CD4-positive, CD25-positive, alpha-beta regulatory T cell (primary cell): ENCODE measurements around the gene MRPL14. TPM values are rescaled to one million over a fixed set of nuclear protein-coding genes. Genes with fewer than 3 reads are reported as not detected.

Source experiments
- ATAC-seq, 2 donors: fragments of 150-1000 bp; cut with Tn5 transposase; one replicate each; pipeline ENCODE4 v1.10.0; 2021; ENCODE audit warnings: low read depth in 2 of 2, moderate number of reproducible peaks in 2 of 2, moderate library complexity in 1 of 2
- DNase-seq, 3 donors: peaks; one replicate each; pipeline versions ENCODE4 v3.0.0 to v3.0.0-alpha.2; 2012 to 2022; ENCODE audit warnings: mixed read lengths in 1 of 3
- H3K27ac ChIP-seq: one replicate; pipeline ENCODE4 v1.7.0; 2013; ENCODE audit warnings: mild to moderate bottlenecking, low read length; ENCODE audit not compliant: insufficient read depth, poor library complexity, severe bottlenecking
- H3K27me3 ChIP-seq: one replicate; pipeline ENCODE4 v1.7.0; 2013; ENCODE audit warnings: low read length; ENCODE audit not compliant: control insufficient read depth, insufficient read depth
- H3K36me3 ChIP-seq: one replicate; pipeline ENCODE4 v1.7.0; 2013; ENCODE audit warnings: mild to moderate bottlenecking, low read length, moderate library complexity; ENCODE audit not compliant: control insufficient read depth, insufficient read depth
- H3K4me1 ChIP-seq: 2 replicates; pipeline ENCODE4 v1.7.0; 2013; ENCODE audit warnings: mild to moderate bottlenecking, low read length; ENCODE audit not compliant: insufficient read depth, control insufficient read depth, poor library complexity, severe bottlenecking
- H3K4me3 ChIP-seq: one replicate; pipeline ENCODE4 v1.7.0; 2013; ENCODE audit warnings: low read depth, mild to moderate bottlenecking, low read length, moderate library complexity
- H3K9me3 ChIP-seq, 2 experiments: 1 replicate in 1 of 2; 2 replicates in 1 of 2; pipeline ENCODE4 v1.7.0; 2013; ENCODE audit warnings: low read length in 2 of 2, mild to moderate bottlenecking in 1 of 2, moderate library complexity in 1 of 2; ENCODE audit not compliant: control insufficient read depth in 2 of 2
- H3K27ac Mint-ChIP-seq, 3 donors: one replicate each; pipeline ENCODE4 v1.8.0; 2020 to 2022; ENCODE audit warnings: mild to moderate bottlenecking in 3 of 3, mixed read lengths in 3 of 3, moderate library complexity in 2 of 3
- H3K27me3 Mint-ChIP-seq: one replicate; pipeline ENCODE4 v1.8.0; 2022; ENCODE audit warnings: mild to moderate bottlenecking, mixed read lengths
- H3K36me3 Mint-ChIP-seq: one replicate; pipeline ENCODE4 v1.8.0; 2020; ENCODE audit warnings: mixed read lengths
- H3K4me1 Mint-ChIP-seq, 4 donors: one replicate each; pipeline ENCODE4 v1.8.0; 2020 to 2022; ENCODE audit warnings: mixed read lengths in 4 of 4, mild to moderate bottlenecking in 1 of 4
- H3K4me3 Mint-ChIP-seq, 4 donors: one replicate each; pipeline ENCODE4 v1.8.0; 2020 to 2022; ENCODE audit warnings: mild to moderate bottlenecking in 4 of 4, mixed read lengths in 4 of 4, moderate library complexity in 3 of 4
- H3K9me3 Mint-ChIP-seq, 7 donors: one replicate each; pipeline ENCODE4 v1.8.0; 2020 to 2022; ENCODE audit warnings: mixed read lengths in 7 of 7, mild to moderate bottlenecking in 3 of 7, moderate library complexity in 2 of 7
- polyA plus RNA-seq, 4 donors: library from polyadenylated mRNA; unstranded; fragments of 300-500 nt; fragmentation: Illumina TruSeq; gene quantifications; one replicate each; pipeline ENCODE4 v1.2.3, GENCODE V29; 2021
- total RNA-seq: library from RNA; stranded (reverse); gene quantifications from one replicate; pipeline ENCODE4 v1.2.3, GENCODE V29; 2022

Gene MRPL14
- 11.8 TPM for total RNA-seq
- polyA plus RNA-seq, result 100 to 1,000 TPM in 1 of 4 donors, 10 to 100 TPM in 3; 72.3 to 101 (median 86.5) TPM

DNA sequence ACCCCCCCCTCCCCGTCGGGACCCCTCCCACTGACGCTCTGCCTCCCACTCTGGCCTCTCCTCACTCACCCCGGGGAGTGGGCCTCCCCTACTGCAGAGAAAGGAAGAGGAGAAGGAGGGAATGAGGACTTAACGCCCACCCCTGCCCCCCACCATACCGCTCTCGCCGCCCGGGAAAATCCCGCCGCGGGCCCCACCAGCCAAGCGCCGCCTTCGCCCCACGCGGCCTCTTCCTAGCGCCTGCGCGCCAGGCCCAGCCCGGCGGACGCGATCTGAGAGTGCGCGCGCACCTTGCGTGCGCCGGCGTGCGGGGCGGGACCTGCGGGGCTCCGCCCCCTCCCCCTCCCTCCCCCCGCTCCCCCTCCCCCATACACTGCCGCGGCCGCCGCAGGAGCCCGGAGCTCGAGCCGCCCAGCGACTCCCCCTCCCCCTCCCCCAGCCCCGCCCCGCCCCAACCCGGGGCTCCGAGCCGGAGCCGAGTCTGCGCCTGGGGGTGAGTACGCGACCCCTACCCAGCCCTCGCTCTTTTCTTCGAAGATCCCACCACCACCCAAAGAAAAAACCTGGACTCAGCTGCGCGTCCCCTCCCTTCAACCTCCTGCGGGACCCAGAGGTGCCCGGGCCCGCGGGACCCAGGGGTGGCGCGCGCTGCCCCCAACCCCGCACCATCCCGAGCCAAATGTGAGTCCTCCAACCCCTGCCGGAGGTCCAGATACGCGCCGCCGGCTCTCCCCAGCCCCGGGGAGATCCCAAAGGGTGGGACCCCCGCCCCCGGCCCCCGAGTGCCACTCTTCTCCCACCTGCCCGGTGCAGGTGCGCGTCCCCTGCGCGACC, at the start of gene MRPL14, which contains the start of gene TMEM63B:
Gene MRPL14, minus strand, starts transcription at position 267 of the 834 bp plus-strand sequence. CDS start 10,841 bp downstream, outside the sequence.
Gene TMEM63B, plus strand, starts transcription at position 369 of the 834 bp plus-strand sequence. CDS start 7,031 bp downstream, outside the sequence.
- Histone ChIP-seq H3K4me3 (peak within 1 kb of the TSS; percentile 93), H3K36me3 (no peaks in the 10 kb centered on the region), H3K9me3 (no peaks in the 10 kb centered on the region), H3K4me1 (peaks cover 53% of the 10 kb centered on the region), H3K27ac (peak within 1 kb of the TSS; percentile 92), H3K27me3 (no peaks in the 10 kb centered on the region)
- Mint-ChIP-seq H3K9me3 (no peaks in the 10 kb centered on the region), H3K36me3 (peaks cover 4% of the 10 kb centered on the region), H3K4me3 (peak within 1 kb of the TSS; percentile 86 to 97 (median 93)), H3K4me1 (peaks cover 24 to 66% (median 49%) of the 10 kb centered on the region in 4 donors), H3K27me3 (no peaks in the 10 kb centered on the region), H3K27ac (peak within 1 kb of the TSS; percentile 91 to 99 (median 98))
- peak; percentile 85 for ATAC-seq
- DNase-seq, result peak; percentile 86 to 89 (median 88)

DNA sequence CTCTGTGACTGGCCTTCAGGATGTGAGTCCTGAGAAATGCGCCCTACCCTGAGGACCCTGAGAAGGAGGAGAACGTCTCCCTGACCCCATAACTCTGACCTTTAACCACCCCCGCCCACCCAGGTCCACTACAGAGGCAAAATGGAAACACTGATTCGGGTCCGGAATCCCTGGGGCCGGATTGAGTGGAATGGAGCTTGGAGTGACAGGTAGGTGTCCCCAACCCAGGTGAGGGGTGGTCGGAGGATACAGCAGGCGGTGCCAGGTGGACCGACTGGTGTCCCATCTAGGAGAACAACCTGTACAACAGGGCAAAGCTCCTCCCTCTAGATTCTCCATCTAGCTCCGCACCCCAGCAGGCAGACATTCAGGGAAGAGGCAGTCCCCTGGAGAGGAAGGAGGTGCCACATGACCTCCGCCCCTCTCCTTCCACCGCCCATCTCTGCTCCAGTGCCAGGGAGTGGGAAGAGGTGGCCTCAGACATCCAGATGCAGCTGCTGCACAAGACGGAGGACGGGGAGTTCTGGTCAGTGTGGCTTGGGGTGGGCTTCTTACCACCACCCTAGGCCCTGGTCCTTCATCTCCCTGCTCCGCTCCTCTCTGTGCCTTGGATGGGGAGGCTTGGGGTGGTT, 49.0 kb upstream of the MRPL14 start:
- Histone ChIP-seq H3K27me3 (no peaks in the 10 kb centered on the region), H3K4me1 (peaks cover 4% of the 10 kb centered on the region), H3K4me3 (no peak overlapping the region), H3K27ac (no peak overlapping the region), H3K9me3 (no peaks in the 10 kb centered on the region), H3K36me3 (no peaks in the 10 kb centered on the region)
- Mint-ChIP-seq H3K4me1 (peaks cover 0 to 16% (median 7%) of the 10 kb centered on the region in 4 donors), H3K4me3 (no peak overlapping the region), H3K9me3 (no peaks in the 10 kb centered on the region), H3K27me3 (no peaks in the 10 kb centered on the region), H3K36me3 (no peaks in the 10 kb centered on the region), H3K27ac (no peak overlapping the region)
- ATAC-seq (no peak), DNase-seq (no peak)

DNA sequence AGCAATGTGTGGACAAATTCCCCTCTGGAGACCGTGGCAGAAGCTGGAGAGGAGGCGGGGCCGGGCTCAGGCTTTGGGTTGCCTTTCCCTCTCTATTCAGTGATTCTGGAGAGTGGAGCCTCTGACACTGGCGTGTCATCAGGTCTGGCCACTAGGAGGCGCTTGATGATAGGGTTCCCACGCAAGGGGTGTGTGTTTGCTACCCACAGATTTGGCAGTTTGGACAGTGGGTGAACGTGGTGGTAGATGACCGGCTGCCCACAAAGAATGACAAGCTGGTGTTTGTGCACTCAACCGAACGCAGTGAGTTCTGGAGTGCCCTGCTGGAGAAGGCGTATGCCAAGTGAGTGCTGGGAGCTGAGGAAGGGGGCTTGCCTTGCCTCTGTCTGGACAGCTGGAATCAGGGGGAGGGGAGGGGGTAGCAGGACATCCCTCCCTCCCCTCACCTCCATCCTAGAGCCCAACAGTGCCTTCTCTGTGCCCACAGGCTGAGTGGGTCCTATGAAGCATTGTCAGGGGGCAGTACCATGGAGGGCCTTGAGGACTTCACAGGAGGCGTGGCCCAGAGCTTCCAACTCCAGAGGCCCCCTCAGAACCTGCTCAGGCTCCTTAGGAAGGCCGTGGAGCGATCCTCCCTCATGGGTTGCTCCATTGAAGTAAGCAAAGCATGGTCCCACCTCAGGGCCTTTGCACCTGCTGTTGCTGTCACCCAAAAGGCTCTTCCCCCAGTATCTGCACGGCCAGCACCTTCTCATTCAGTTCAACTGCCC, 45.7 kb upstream of the MRPL14 start:
- Histone ChIP-seq H3K4me1 (peaks cover 4% of the 10 kb centered on the region), H3K27me3 (no peaks in the 10 kb centered on the region), H3K9me3 (no peaks in the 10 kb centered on the region), H3K4me3 (no peak overlapping the region), H3K36me3 (no peaks in the 10 kb centered on the region), H3K27ac (no peak overlapping the region)
- peak overlapping the region in 1 of 3 donors; percentile 71 for H3K27ac Mint-ChIP-seq
- H3K4me1 Mint-ChIP-seq, result peaks cover 0 to 16% (median 7%) of the 10 kb centered on the region in 4 donors
- DNase-seq (peak; percentile 61 to 71 (median 67)), ATAC-seq (peak; percentile 79 to 88)
- H3K4me3 Mint-ChIP-seq, result peak overlapping the region in 1 of 4 donors; percentile 38
- peaks cover 12% of the 10 kb centered on the region for H3K27me3 Mint-ChIP-seq
- H3K9me3 Mint-ChIP-seq, result peaks cover 0 to 2% (median 0%) of the 10 kb centered on the region in 7 donors
- no peaks in the 10 kb centered on the region for H3K36me3 Mint-ChIP-seq

DNA sequence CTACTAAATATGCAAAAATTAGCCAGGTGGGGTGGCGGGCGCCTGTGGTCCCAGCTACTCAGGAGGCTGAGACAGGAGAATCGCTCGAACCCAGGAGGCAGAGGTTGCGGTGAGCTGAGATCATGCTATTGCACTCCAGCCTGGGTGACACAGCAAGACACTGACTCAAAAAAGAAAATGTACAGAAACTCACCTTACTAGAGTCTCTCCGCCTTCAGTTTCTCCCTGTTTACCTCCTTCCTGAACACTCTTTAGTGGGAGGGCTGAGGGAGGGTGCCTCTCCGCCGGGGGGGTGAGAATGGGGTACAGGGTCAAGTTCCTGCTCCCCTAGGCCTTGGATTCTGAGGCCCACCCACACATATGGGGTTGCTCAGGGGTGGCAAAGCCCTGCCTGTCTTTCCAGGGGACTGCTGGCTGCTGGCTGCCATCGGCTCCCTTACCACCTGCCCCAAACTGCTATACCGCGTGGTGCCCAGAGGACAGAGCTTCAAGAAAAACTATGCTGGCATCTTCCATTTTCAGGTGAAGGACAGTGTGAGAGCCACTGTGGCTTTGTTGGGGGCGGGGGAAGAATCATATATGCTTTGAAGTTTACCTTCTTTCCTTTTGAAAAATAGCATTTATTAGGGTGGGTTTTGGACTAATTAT, 44.8 kb upstream of the MRPL14 start:
- ATAC-seq (no peak), DNase-seq (no peak)
- no peak overlapping the region for H3K27ac ChIP-seq
- H3K27ac Mint-ChIP-seq, result peak overlapping the region in 1 of 3 donors; percentile 53
- no peak overlapping the region for H3K4me3 ChIP-seq
- no peaks in the 10 kb centered on the region for H3K9me3 ChIP-seq
- H3K27me3 ChIP-seq, result no peaks in the 10 kb centered on the region
- H3K36me3 ChIP-seq, result no peaks in the 10 kb centered on the region
- H3K4me3 Mint-ChIP-seq, result no peak overlapping the region
- peaks cover 4% of the 10 kb centered on the region for H3K4me1 ChIP-seq
- peaks cover 0 to 2% (median 0%) of the 10 kb centered on the region in 7 donors for H3K9me3 Mint-ChIP-seq
- H3K4me1 Mint-ChIP-seq, result peaks cover 0 to 10% (median 5%) of the 10 kb centered on the region in 4 donors
- peaks cover 16% of the 10 kb centered on the region for H3K27me3 Mint-ChIP-seq
- H3K36me3 Mint-ChIP-seq, result no peaks in the 10 kb centered on the region

DNA sequence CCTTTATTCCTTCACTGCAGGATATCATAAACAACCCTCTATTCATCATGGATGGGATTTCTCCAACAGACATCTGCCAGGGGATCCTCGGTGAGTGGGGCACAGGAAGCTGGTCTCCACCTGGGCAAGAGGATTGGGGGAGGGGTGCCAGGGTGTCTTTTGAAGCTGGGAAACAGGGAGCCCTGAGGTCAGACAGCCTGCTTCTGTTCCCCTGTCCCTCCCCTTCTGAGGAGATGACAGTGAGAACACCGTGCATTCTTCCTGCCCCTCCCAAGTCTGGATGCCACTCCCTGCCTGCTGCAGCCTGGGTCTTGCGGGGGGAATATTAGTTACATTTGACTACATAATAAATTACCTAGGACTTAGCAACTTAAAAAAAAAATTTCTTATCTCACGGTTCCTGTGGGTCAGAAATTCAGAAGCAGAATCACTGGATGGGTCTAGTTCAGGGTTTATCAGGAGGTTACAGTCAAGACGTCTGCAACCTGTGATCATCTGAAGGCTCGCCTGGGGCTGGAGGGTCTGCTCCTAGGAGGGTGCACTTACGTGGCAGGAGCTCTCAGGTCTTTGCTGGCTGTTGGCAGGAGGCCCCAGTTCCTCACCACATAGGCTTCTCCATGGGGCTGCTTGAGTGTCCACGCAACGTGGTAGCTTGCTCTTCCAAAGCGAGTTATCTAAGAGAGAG, 42.8 kb upstream of the MRPL14 start:
- Mint-ChIP-seq H3K27me3 (peaks cover 30% of the 10 kb centered on the region), H3K4me3 (no peak overlapping the region), H3K27ac (no peak overlapping the region), H3K9me3 (peaks cover 0 to 2% (median 0%) of the 10 kb centered on the region in 7 donors), H3K4me1 (peaks cover 0 to 6% (median 3%) of the 10 kb centered on the region in 4 donors), H3K36me3 (no peaks in the 10 kb centered on the region)
- Histone ChIP-seq H3K36me3 (no peaks in the 10 kb centered on the region), H3K27me3 (no peaks in the 10 kb centered on the region), H3K9me3 (no peaks in the 10 kb centered on the region), H3K4me1 (peaks cover 4% of the 10 kb centered on the region), H3K27ac (no peak overlapping the region), H3K4me3 (no peak overlapping the region)
- ATAC-seq (no peak), DNase-seq (no peak)

DNA sequence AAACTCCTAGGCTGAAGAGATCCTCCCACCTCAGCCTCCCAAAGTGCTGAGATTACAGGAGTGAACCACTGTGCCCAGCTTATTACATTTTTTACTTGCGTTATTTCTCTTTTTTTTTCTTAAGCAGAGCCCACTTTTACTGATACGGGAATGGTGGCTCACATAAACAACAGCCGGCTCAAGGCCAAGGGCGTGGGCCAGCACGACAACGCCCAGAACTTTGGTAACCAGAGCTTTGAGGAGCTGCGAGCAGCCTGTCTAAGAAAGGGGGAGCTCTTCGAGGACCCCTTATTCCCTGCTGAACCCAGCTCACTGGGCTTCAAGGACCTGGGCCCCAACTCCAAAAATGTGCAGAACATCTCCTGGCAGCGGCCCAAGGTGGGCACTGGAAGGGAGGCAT, 41.9 kb upstream of the MRPL14 start:
- H3K4me1 ChIP-seq, result peaks cover 4% of the 10 kb centered on the region
- Mint-ChIP-seq H3K27me3 (peaks cover 31% of the 10 kb centered on the region), H3K9me3 (peaks cover 0 to 2% (median 0%) of the 10 kb centered on the region in 7 donors), H3K4me1 (peaks cover 0 to 6% (median 3%) of the 10 kb centered on the region in 4 donors), H3K4me3 (no peak overlapping the region), H3K27ac (no peak overlapping the region), H3K36me3 (no peaks in the 10 kb centered on the region)
- H3K4me3 ChIP-seq, result no peak overlapping the region
- no peaks in the 10 kb centered on the region for H3K36me3 ChIP-seq
- H3K27me3 ChIP-seq, result no peaks in the 10 kb centered on the region
- DNase-seq (no peak), ATAC-seq (no peak)
- H3K27ac ChIP-seq, result no peak overlapping the region
- H3K9me3 ChIP-seq, result no peaks in the 10 kb centered on the region
